NCI-H748 treated with DMSO at 0.1 percent for 48 hours (cell line): ENCODE measurements around the gene ADH1C.
A peak's percentile ranks its signal among the peaks of the same experiment; 100 is the strongest.

Experiments
- DNase-seq: peaks from one replicate; lab custom pipeline; 2025; lab: John Stamatoyannopoulos, UW

ADH1C gene

DNA sequence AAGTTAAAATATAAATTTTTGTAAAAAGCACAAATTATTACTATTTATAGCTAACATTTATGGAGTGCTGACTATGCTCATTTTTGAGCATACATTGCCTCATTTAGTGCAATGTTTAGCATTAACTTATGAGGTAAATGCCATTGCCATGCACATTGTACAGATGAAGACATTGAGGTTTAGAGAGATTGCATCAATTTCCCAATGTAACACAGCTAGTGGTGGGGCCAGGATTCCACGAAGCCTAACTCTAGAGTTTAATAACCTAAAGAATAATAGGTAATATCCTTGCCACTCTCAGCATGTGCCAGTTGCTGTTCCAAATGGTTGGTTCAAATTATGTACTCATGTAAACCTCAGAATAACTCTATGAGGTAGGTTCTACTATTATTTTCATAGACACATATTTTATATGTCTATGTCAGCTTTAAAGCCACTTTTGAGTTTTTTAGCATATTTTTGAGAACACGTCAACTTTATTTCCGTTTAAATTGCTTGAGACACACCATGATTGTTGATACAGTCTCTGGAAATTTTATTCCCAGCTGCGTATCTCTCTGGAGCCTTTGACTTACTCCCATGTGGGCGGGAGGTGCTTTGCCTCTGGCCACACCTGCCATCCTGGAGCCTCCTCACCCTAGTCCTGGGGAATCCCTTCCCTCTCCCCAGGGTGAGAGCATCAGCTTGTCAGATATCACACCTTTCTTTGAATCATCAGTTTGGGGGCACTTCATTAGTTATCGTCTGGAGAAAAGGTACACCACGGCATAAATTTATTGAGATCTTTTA lies 51.0 kb downstream of the ADH1C start:
- DNase-seq = no peak

DNA sequence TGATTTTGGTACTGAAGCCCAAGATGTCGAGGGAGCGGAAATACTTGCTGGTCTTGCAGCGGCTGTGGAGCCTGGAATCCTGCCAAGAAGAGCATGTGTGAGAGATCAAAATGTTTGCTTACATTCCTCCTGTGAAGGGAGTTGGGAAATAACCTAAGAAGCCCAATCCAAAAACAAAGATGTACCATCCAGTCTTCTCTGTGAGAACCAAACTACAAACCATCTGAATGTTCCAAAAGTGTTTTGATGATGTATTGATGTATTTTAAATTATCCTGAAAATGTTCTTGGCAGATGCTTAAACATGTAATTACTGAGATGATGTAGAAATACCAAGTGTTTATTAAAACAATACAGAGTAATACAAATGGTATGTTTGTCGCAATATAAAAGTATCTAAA lies 51.6 kb downstream of the ADH1C start:
- DNase-seq = peak; percentile 3

DNA sequence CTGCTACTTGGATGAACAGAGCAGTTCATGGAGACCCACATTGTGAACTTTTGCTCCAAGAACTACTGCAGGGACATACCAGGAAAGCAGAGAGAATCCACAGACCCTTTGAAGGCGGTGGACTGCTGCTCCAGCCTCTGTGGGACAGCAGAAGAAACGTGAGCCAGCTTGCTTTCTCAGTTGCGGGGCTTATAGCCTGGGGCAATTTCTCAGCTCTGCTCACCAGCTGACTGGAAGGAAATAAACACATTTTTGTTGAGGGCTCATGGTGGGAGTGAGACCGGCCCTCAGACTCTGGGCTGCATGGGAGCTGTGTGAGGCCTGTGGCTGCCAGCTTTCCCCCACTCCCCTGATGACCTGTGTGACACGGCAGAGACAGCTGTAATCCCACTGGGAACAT lies 59.2 kb downstream of the ADH1C start:
- no peak for DNase-seq

DNA sequence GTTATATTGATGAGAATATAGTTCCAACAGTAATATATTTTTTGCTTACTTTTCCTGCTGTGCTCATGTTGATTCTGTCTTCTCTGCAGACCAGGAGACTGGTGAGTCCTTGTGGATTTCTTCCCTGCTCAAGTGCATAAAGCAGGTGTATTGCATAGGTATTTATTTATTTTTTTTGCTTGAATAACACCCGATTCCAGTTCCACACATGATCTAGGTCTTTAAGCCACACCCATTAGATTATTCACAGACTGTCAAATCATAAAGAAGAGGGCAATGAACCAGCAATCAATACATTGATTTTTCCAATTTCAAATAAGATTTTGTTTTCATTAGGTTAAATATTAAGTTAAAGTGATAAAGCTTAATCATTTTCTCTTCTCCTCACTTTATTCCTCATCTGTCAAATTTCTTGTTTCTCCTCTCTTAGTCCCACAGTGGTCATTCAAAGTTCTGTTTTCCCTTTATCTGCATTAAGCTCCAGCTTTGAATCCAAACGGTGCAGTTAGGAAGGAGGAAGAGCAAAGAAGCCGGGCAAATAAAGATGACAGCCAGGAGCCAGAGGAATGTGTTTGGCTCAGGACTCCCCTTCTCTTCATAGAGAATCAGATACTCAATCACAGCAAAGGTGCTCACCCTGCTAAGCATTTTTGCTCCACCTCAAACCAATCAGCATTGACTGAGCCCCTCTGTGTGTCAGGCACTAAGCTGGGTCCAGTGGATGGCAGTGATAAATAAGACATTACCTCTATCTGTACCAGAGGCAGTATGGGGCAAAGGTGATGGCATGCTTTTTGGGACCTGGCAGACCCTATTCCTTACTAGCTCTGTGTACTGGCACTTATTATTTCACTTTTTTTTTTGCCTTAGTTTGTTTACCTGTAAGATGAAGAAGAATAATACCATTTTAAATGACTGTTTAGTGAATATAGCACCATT lies 61.4 kb downstream of the ADH1C start, which contains the start of gene ADH1A:
Gene ADH1A (minus strand): TSS at position 138 of the 939 bp plus-strand sequence. CDS start 71 bp downstream, at position 67.
- DNase-seq = no peak
